K562 (cell line): ENCODE data around the gene KLHL13. TPM values are rescaled to one million over a fixed set of nuclear protein-coding genes. Genes with fewer than 3 reads are reported as not detected.

ENCODE experiments used
- ATAC-seq: fragments of 200-7000 bp; cut with Tn5 transposase; 3 replicates; pipeline ENCODE4 v1.9.1; 2020; ENCODE audit warnings: moderate library complexity
- BruUV-seq: library from RNA; stranded (reverse); fragments of 400-500 nt; replicated peaks from 2 replicates; lab custom pipeline; 2021; lab: Mats Ljungman, UMichigan
- CTCF ChIA-PET: fragments of 300-600 bp; formaldehyde crosslinking; extraction: SDS; loops from one replicate; lab custom pipeline; 2021; ENCODE audit warnings: low intra/inter-chr PET ratio; lab: Yijun Ruan, JAX
- POLR2A ChIA-PET: fragments of 300-600, 350-650 bp; sonication (Branson Sonifier 250); formaldehyde crosslinking; extraction: SDS; loops from one replicate; lab custom pipeline; 2021; ENCODE audit warnings: antibody characterized with exemption, inconsistent platforms; lab: Yijun Ruan, JAX
- DNase-seq, 4 experiments: peaks; one replicate each; pipeline versions ENCODE4 v3.0.0 to v3.0.0-alpha.2; 2011 to 2018; ENCODE audit warnings: low spot score in 3 of 4, mixed read lengths in 3 of 4; ENCODE audit errors: extremely low read depth in 1 of 4
- FAIRE-seq: peaks from 2 replicates; lab custom pipeline; 2011; peaks lifted over from hg19 to GRCh38; lab: Jason Lieb, UNC
- H2AFZ ChIP-seq: 2 replicates; pipeline ENCODE4 v1.6.0; 2011; ENCODE audit warnings: low read depth, low read length, control low read depth, inconsistent platforms
- H3K27ac ChIP-seq: fragments of 200-600 bp; 3 replicates; pipeline ENCODE4 v1.8.0; 2011; ENCODE audit warnings: low read depth, mild to moderate bottlenecking, control low read depth, inconsistent platforms, low read length, moderate library complexity, mixed read lengths; ENCODE audit errors: extremely low read depth
- H3K27me3 ChIP-seq, 2 experiments: fragments of 300-600 bp in 1 of 2; 2 replicates in 1 of 2; 3 replicates in 1 of 2; pipeline versions ENCODE4 v1.6.0 to v1.8.0; 2011; ENCODE audit warnings: inconsistent platforms in 2 of 2, low read length in 2 of 2, mild to moderate bottlenecking in 1 of 2, mixed read lengths in 1 of 2, moderate library complexity in 1 of 2; ENCODE audit not compliant: control insufficient read depth in 2 of 2, insufficient read depth in 2 of 2
- H3K36me3 ChIP-seq: fragments of 300-600 bp; 3 replicates; pipeline ENCODE4 v1.8.0; 2011; ENCODE audit warnings: mild to moderate bottlenecking, low read length, inconsistent platforms; ENCODE audit not compliant: control insufficient read depth, insufficient read depth
- H3K4me1 ChIP-seq, 2 experiments: fragments of 200-600 bp in 1 of 2; replicated peaks in 1 of 2; 2 replicates in 1 of 2; 3 replicates in 1 of 2; pipeline versions ENCODE4 v1.5.1 to v1.8.0; 2011; ENCODE audit warnings: inconsistent platforms in 2 of 2, low read length in 2 of 2, mild to moderate bottlenecking in 1 of 2, mixed read lengths in 1 of 2, moderate library complexity in 1 of 2; ENCODE audit not compliant: control insufficient read depth in 2 of 2, insufficient read depth in 2 of 2
- H3K4me2 ChIP-seq: 2 replicates; pipeline ENCODE4 v1.6.1; 2011; ENCODE audit warnings: low read length, control low read depth, inconsistent platforms, mixed read lengths; ENCODE audit not compliant: insufficient read depth
- H3K4me3 ChIP-seq: fragments of 200-600 bp; sonication (generic), shearing (Covaris generic); 2 replicates; pipeline ENCODE4 v1.5.1; 2016; ENCODE audit warnings: control low read depth, inconsistent platforms
- H3K79me2 ChIP-seq: fragments of 200-600 bp; 3 replicates; pipeline ENCODE4 v1.8.0; 2011; ENCODE audit warnings: low read length, inconsistent platforms; ENCODE audit not compliant: control insufficient read depth, insufficient read depth
- H3K9ac ChIP-seq, 2 experiments: 2 replicates each; pipeline versions ENCODE4 v1.6.0 to v1.6.1; 2011; ENCODE audit warnings: low read depth in 2 of 2, low read length in 2 of 2, control low read depth in 1 of 2, inconsistent platforms in 1 of 2, mild to moderate bottlenecking in 1 of 2, mixed read lengths in 1 of 2; ENCODE audit not compliant: insufficient read depth in 1 of 2
- H3K9me1 ChIP-seq: one replicate; pipeline ENCODE4 v1.6.0; 2011; ENCODE audit warnings: inconsistent platforms, mild to moderate bottlenecking, low read length, moderate library complexity; ENCODE audit not compliant: control insufficient read depth, insufficient read depth
- H3K9me3 ChIP-seq: replicated peaks from 2 replicates; pipeline ENCODE4 v1.5.1; 2011; ENCODE audit warnings: low read depth, low read length, inconsistent platforms; ENCODE audit not compliant: control insufficient read depth, insufficient read depth
- H4K20me1 ChIP-seq: replicated peaks from 2 replicates; pipeline ENCODE4 v1.6.1; 2011; ENCODE audit warnings: low read length, inconsistent platforms, mixed read lengths; ENCODE audit not compliant: control insufficient read depth, insufficient read depth
- FOXA1 ChIP-seq: fragments of 450-650 bp; IDR thresholded peaks from 2 replicates; pipeline ENCODE4 v1.6.1; 2016; ENCODE audit warnings: mild to moderate bottlenecking, borderline replicate concordance
- NBN ChIP-seq: fragments of 450-650 bp; IDR thresholded peaks from 2 replicates; pipeline ENCODE4 v1.6.1; 2016; ENCODE audit warnings: low read depth, mild to moderate bottlenecking
- SREBF1 ChIP-seq: fragments of 150-350 bp; IDR thresholded peaks from 2 replicates; pipeline ENCODE4 v1.6.1; 2014; ENCODE audit warnings: antibody characterized with exemption, low read depth, low read length, borderline replicate concordance
- WHSC1 ChIP-seq: IDR thresholded peaks from one replicate; pipeline ENCODE4 v1.6.1; 2012; ENCODE audit warnings: low read length, control low read depth, inconsistent platforms
- ZNF274 ChIP-seq: IDR thresholded peaks from 2 replicates; pipeline ENCODE4 v1.6.1; 2011; ENCODE audit warnings: low read depth, mild to moderate bottlenecking, low read length, moderate library complexity, borderline replicate concordance
- WGBS: fragments of 100-300 bp; shearing (Covaris generic); methylation state at CpG from one replicate; pipeline ENCODE4 v1.1.6; 2016; ENCODE audit warnings: low coverage, mixed read lengths; ENCODE audit not compliant: insufficient coverage; ENCODE audit errors: missing lambda C conversion rate; 5-methylcytosine and 5-hydroxymethylcytosine counted together
- in situ Hi-C: fragments of 300-500 bp; cut with MboI; formaldehyde crosslinking; loops from 4 replicates; pipeline ENCODE4 v1.15.0; 2018; ENCODE audit warnings: inconsistent platforms, mixed read lengths
- intact Hi-C: fragments of 100-400 bp; cut with micrococcal nuclease; formaldehyde crosslinking; loops from 2 replicates; pipeline ENCODE4 v1.14.2; 2022
- polyA plus RNA-seq, 8 experiments: library from polyadenylated mRNA; depleted of rRNA in 4 of 8; stranded (reverse) in 5 of 8; unstranded in 3 of 8; fragments of >200 nt; fragmentation: Nextera tagmentation in 2 of 8; fragmentation: Illumina TruSeq in 1 of 8; extraction: Ambion mirVana in 2 of 8; extraction: Trizol in 1 of 8; gene quantifications; 2 replicates each; pipeline versions ENCODE4 v1.2.1 to v1.2.3, GENCODE V29; 2011 to 2014; ENCODE audit warnings: inconsistent platforms in 1 of 8, missing spikeins in 1 of 8
- total RNA-seq, 7 experiments: library from RNA; depleted of rRNA in 6 of 7; stranded (reverse); fragments of >200 nt in 6 of 7; fragmentation: Illumina TruSeq in 2 of 7; extraction: Trizol in 2 of 7; gene quantifications; 2 replicates each; pipeline versions ENCODE4 v1.2.1 to v1.2.3, GENCODE V29; 2011 to 2021; ENCODE audit warnings: low replicate concordance in 1 of 7
- TF ChIP-seq, protein P1 (sequence below), 2 experiments: fragments of 450-650 bp; IDR thresholded peaks; 2 replicates each; pipeline ENCODE4 v1.6.1; 2016; ENCODE audit warnings: mild to moderate bottlenecking in 2 of 2, borderline replicate concordance in 1 of 2, low read depth in 1 of 2, moderate library complexity in 1 of 2

The KLHL13 gene
- total and polyA plus RNA-seq, 9 of the 15 experiments (the other 6 are each of a cell fraction or from before 2014, with no cell fraction given): 1.2 to 4.1 (median 2.2) TPM

DNA sequence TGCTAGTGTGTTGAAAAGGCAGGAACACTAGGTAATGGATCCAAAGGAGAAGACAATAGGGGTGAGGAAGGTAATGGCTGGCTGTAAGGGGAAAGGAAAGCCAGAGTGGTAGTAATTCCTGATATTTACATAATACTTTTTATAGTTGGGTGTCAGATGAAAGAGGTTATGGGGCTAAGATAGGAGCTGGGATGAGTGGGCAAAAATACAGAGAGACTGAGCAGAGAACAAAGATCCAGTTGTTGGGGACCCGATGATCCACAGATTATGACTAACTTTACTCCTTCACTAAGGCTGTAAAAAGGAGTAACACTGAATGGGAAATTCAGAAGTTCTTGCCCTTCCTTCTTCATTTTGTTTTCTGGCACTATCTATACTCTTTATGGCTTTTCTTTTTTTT, 138.2 kb downstream of the KLHL13 start:
- TF ChIP-seq ZNF274 (no peak), SREBF1 (no peak), FOXA1 (no peak), WHSC1 (no peak), NBN (no peak)
- TF ChIP-seq, protein P1, sequence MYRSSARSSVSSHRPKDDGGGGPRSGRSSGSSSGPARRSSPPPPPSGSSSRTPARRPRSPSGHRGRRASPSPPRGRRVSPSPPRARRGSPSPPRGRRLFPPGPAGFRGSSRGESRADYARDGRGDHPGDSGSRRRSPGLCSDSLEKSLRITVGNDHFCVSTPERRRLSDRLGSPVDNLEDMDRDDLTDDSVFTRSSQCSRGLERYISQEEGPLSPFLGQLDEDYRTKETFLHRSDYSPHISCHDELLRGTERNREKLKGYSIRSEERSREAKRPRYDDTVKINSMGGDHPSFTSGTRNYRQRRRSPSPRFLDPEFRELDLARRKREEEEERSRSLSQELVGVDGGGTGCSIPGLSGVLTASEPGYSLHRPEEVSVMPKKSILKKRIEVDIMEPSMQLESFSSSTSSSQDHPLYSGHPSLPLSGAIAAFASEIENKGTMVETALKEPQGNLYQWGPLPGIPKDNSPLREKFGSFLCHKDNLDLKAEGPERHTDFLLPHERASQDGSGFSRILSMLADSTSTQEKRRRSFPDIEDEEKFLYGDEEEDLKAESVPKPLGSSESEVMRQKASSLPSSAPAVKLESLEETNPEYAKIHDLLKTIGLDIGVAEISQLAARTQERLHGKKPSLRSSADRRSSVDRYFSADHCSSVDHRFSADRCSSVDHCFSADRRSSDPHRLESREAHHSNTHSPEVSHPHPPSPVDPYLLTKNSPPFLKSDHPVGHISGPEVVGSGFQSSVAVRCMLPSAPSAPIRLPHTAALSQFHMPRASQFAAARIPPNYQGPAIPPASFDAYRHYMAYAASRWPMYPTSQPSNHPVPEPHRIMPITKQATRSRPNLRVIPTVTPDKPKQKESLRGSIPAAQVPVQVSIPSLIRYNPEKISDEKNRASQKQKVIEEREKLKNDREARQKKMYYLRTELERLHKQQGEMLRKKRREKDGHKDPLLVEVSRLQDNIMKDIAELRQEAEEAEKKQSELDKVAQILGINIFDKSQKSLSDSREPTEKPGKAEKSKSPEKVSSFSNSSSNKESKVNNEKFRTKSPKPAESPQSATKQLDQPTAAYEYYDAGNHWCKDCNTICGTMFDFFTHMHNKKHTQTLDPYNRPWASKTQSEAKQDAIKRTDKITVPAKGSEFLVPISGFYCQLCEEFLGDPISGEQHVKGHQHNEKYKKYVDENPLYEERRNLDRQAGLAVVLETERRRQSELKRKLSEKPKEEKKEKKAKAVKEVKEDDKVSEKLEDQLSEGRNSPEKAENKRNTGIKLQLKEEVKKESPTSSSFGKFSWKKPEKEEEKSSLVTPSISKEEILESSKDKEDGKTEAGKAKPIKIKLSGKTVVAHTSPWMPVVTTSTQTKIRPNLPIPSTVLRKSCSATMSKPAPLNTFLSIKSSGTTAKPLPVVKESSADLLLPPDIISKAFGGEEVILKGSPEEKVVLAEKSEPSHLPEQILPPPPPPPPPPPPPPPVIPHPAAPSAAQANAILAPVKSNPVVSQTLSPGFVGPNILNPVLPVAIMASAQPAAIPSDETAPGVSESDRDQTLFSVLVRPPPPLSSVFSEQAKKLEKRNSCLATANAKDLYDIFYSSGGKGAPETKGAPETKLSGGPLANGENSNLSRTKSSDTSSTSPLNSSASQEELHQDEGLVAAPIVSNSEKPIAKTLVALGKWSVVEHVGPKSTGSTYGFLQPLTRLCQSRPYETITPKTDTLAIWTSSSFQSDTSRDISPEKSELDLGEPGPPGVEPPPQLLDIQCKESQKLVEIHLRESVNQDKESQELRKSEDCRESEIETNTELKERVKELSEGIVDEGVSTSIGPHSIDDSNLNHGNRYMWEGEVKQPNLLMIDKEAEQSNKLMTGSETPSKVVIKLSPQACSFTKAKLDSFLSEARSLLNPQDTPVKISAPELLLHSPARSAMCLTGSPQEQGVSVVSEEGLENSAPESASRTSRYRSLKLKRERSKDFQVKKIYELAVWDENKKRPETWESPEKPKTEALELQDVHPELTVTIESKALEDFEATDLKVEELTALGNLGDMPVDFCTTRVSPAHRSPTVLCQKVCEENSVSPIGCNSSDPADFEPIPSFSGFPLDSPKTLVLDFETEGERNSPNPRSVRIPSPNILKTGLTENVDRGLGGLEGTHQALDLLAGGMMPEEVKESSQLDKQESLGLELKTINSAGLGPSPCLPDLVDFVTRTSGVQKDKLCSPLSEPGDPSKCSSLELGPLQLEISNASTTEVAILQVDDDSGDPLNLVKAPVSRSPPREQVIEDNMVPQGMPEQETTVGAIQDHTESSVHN (IDR thresholded peaks at IDR 0.05; ENCODE audit: borderline replicate concordance in 1 of 2, low read depth in 1 of 2): no peak
- intact Hi-C loops (no loop called here), in situ Hi-C loops (no loop called here)
- Histone ChIP-seq H4K20me1 (no peaks in the 10 kb centered on the region), H3K9ac (no peak overlapping the region), H3K9me1 (no peaks in the 10 kb centered on the region), H3K9me3 (no peaks in the 10 kb centered on the region), H3K27ac (no peak overlapping the region), H3K4me2 (no peak overlapping the region), H3K4me1 (no peaks in the 10 kb centered on the region), H3K36me3 (no peaks in the 10 kb centered on the region), H3K4me3 (no peak overlapping the region), H3K27me3 (no peaks in the 10 kb centered on the region), H2AFZ (no peak overlapping the region), H3K79me2 (no peaks in the 10 kb centered on the region)
- ATAC-seq: no peak
- BruUV-seq: no TSS peak
- CTCF ChIA-PET: no interaction called here
- POLR2A ChIA-PET: no interaction called here
- no peak for FAIRE-seq
- 10% methylated on average over 1 of the region's 1 CpG for WGBS
- DNase-seq: no peak
